ENCODE results near the gene WDR74. TPM values are rescaled to one million over a fixed set of nuclear protein-coding genes. Genes with fewer than 3 reads are reported as not detected.
A peak's percentile ranks its signal among the peaks of the same experiment; 100 is the strongest.

The WDR74 gene
- total RNA-seq, 1 experiment from 2014 or later, result 155 TPM

- intact Hi-C loops (cut with micrococcal nuclease; ENCODE audit: unreplicated experiment), result loop anchor here (1.0 to 5.0 kb wide), 3 partner anchors 55 to 95 kb away; partner anchors contain the start of gene SLC3A2
- peak; percentile 100 for DNase-seq (ENCODE audit: low spot score)
- Histone ChIP-seq H3K27me3 (replicated peaks; ENCODE audit: insufficient read depth, low read depth, low read length, poor library complexity) (no peaks in the 10 kb centered on the region), H3K4me1 (ENCODE audit: insufficient read depth, low read length, poor library complexity, severe bottlenecking) (peaks cover 25% of the 10 kb centered on the region), H3K4me3 (ENCODE audit: low read depth, low read length, poor library complexity, severe bottlenecking) (peak within 1 kb of the TSS; percentile 74), H3K9me3 (ENCODE audit: low read depth, low read length, poor library complexity, severe bottlenecking) (no peaks in the 10 kb centered on the region), H3K36me3 (ENCODE audit: insufficient read depth, low read length, poor library complexity, severe bottlenecking) (peaks cover 48% of the 10 kb centered on the region), H3K27ac (ENCODE audit: low read depth, low read length, poor library complexity, severe bottlenecking) (peak within 1 kb of the TSS; percentile 92)
- ChIA-PET CTCF (interaction anchor here (0.5 to 1.5 kb wide), 10 partner anchors 16 to 213 kb away, joined by 3 to 9 read pairs (median 4); partner anchors contain the start of genes EEF1G, POLR2G, STX5 and TAF6L), POLR2A (ENCODE audit: low non-redundant PET) (interaction anchor here (0.6 to 1.2 kb wide), 3 partner anchors 45 to 893 kb away, joined by 3 to 10 read pairs (median 3); partner anchors contain the start of gene STX5)
- BruUV-seq (replicated peaks), result no TSS peak
- TF ChIP-seq CTCF (conservative IDR thresholded peaks at IDR 0.05; ENCODE audit: low read depth, low read length) (peak; percentile 64), EZH2 (IDR thresholded peaks at IDR 0.05; ENCODE audit: borderline replicate concordance, low read depth, low read length, poor library complexity, severe bottlenecking) (no peak)
Observed at GRCh38 chr11:62787005-62787759, 52.2 kb downstream of the WDR74 start, which contains the start of gene TMEM179B. Gene TMEM179B (plus strand): TSS chr11:62787402. CDS start chr11:62787432, 30 bp downstream.

- intact Hi-C loops (cut with micrococcal nuclease; ENCODE audit: unreplicated experiment), result loop anchor here (1.0 to 5.0 kb wide), 3 partner anchors 56 to 96 kb away; partner anchors contain the start of gene SLC3A2
Observed at GRCh38 chr11:62786318-62787004, 52.9 kb downstream of the WDR74 start.

More at GRCh38 chr11:62786318-62787004, 52.9 kb downstream of the WDR74 start:
- H3K27me3 ChIP-seq (replicated peaks; ENCODE audit: insufficient read depth, low read depth, low read length, poor library complexity), result no peaks in the 10 kb centered on the region
- BruUV-seq (replicated peaks), result no TSS peak
- peaks cover 53% of the 10 kb centered on the region for H3K36me3 ChIP-seq (ENCODE audit: insufficient read depth, low read length, poor library complexity, severe bottlenecking)
- DNase-seq (ENCODE audit: low spot score), result peak; percentile 91
- POLR2A ChIA-PET (ENCODE audit: low non-redundant PET), result interaction anchor here (0.6 to 1.2 kb wide), 5 partner anchors 46 to 442 kb away, joined by 3 to 10 read pairs (median 4); partner anchors contain the start of gene STX5
- H3K4me3 ChIP-seq (ENCODE audit: low read depth, low read length, poor library complexity, severe bottlenecking), result peak overlapping the region; percentile 74
- no peaks in the 10 kb centered on the region for H3K9me3 ChIP-seq (ENCODE audit: low read depth, low read length, poor library complexity, severe bottlenecking)
- peak overlapping the region; percentile 92 for H3K27ac ChIP-seq (ENCODE audit: low read depth, low read length, poor library complexity, severe bottlenecking)
- peaks cover 22% of the 10 kb centered on the region for H3K4me1 ChIP-seq (ENCODE audit: insufficient read depth, low read length, poor library complexity, severe bottlenecking)
- CTCF ChIA-PET, result interaction anchor here (0.5 to 1.5 kb wide), 12 partner anchors 14 to 426 kb away, joined by 3 to 9 read pairs (median 4); partner anchors contain the start of genes EEF1G, POLR2G, STX5 and TAF6L
- TF ChIP-seq EZH2 (IDR thresholded peaks at IDR 0.05; ENCODE audit: borderline replicate concordance, low read depth, low read length, poor library complexity, severe bottlenecking), result no peak
- peak; percentile 98 for TF ChIP-seq CTCF (conservative IDR thresholded peaks at IDR 0.05; ENCODE audit: low read depth, low read length)

Small RNA genes within 50 kb of the gene (microRNA-seq; reads per million reads assigned to microRNA genes)
- gene MIR6514, result 1.9 reads per million
- gene MIR6748, result not detected

Other genes with a start within 250 kb of the WDR74 start
- 27.3 and 27.6 TPM in 2 replicates for gene TUT1, start 248.1 kb downstream of the WDR74 start, total RNA-seq (2021)
- 241 and 243 TPM in 2 replicates for gene MTA2, start 237.7 kb downstream of the WDR74 start, total RNA-seq (2021)
- 21.3 and 30.4 TPM in 2 replicates for gene EML3, start 226.8 kb downstream of the WDR74 start, total RNA-seq (2021)
- 1.1 and 1.3 TPM in 2 replicates for gene ROM1, start 226.3 kb downstream of the WDR74 start, total RNA-seq (2021)
- 64.7 and 68.2 TPM in 2 replicates for gene B3GAT3, start 217.6 kb downstream of the WDR74 start, total RNA-seq (2021)
- 475 and 489 TPM in 2 replicates for gene GANAB, start 193.0 kb downstream of the WDR74 start, total RNA-seq (2021)
- gene INTS5, start 186.3 kb downstream of the WDR74 start, total RNA-seq (2021), result 29.3 and 30.0 TPM in 2 replicates
- 124 and 141 TPM in 2 replicates for gene C11orf98, start 174.4 kb downstream of the WDR74 start, total RNA-seq (2021)
- 59.7 and 68.8 TPM in 2 replicates for gene CSKMT, start 174.3 kb downstream of the WDR74 start, total RNA-seq (2021)
- gene UQCC3, start 167.9 kb downstream of the WDR74 start, total RNA-seq (2021), result 28.0 and 29.0 TPM in 2 replicates
- gene LBHD1, start 167.3 kb downstream of the WDR74 start, total RNA-seq (2021), result 7.1 and 7.8 TPM in 2 replicates
- gene UBXN1, start 160.5 kb downstream of the WDR74 start, total RNA-seq (2021), result 143 and 147 TPM in 2 replicates
- 0.37 and 0.52 TPM in 2 replicates for gene LRRN4CL, start 150.1 kb downstream of the WDR74 start, total RNA-seq (2021)
- 123 and 132 TPM in 2 replicates for gene BSCL2, start 132.2 kb downstream of the WDR74 start, total RNA-seq (2021)
- 0.45 and 0.72 TPM in 2 replicates for gene GNG3, start 131.9 kb downstream of the WDR74 start, total RNA-seq (2021)
- 104 and 105 TPM in 2 replicates for gene HNRNPUL2, start 112.1 kb downstream of the WDR74 start, total RNA-seq (2021)
- 66.5 and 66.8 TPM in 2 replicates for gene TTC9C, start 111.1 kb downstream of the WDR74 start, total RNA-seq (2021)
- gene ZBTB3, start 85.4 kb downstream of the WDR74 start, total RNA-seq (2021), result 12.0 and 13.1 TPM in 2 replicates
- gene POLR2G, start 78.0 kb downstream of the WDR74 start, total RNA-seq (2021), result 159 and 166 TPM in 2 replicates
- 70.0 and 70.9 TPM in 2 replicates for gene TAF6L, start 68.2 kb downstream of the WDR74 start, total RNA-seq (2021)
- 46.6 and 52.1 TPM in 2 replicates for gene TMEM179B, start 52.2 kb downstream of the WDR74 start, total RNA-seq (2021)
- 23.4 and 29.3 TPM in 2 replicates for gene TMEM223, start 47.6 kb downstream of the WDR74 start, total RNA-seq (2021)
- 78.8 and 82.0 TPM in 2 replicates for gene NXF1, start 34.1 kb downstream of the WDR74 start, total RNA-seq (2021)
- 29.2 and 38.1 TPM in 2 replicates for gene STX5, start 7.5 kb downstream of the WDR74 start, total RNA-seq (2021)
- gene TEX54, start 6.7 kb downstream of the WDR74 start, total RNA-seq (2021), result 0.77 TPM in 1 of 2 replicates, not detected in the other
- gene SLC3A2, start 41.3 kb upstream of the WDR74 start, total RNA-seq (2021), result 480 and 511 TPM in 2 replicates
- gene CHRM1, start 81.8 kb upstream of the WDR74 start, total RNA-seq (2021), result 0.17 and 0.41 TPM in 2 replicates
- not detected in 2 replicates for gene SLC22A6, start 145.4 kb upstream of the WDR74 start, total RNA-seq (2021)
- gene SLC22A8, start 176.3 kb upstream of the WDR74 start, total RNA-seq (2021), result not detected in 2 replicates